Esophagus muscularis mucosa (tissue), 3 donors: ENCODE results near the gene SETD1A.

Source experiments
- CTCF ChIP-seq, 3 experiments: fragments of 200-600 bp in 2 of 3; fragments of 450-650 bp in 1 of 3; sonication (generic) in 2 of 3; IDR thresholded peaks; one replicate each; pipeline ENCODE4 v1.5.1; 2017 to 2019; ENCODE audit warnings: antibody characterized with exemption in 3 of 3, mild to moderate bottlenecking in 2 of 3, moderate library complexity in 1 of 3
- POLR2A ChIP-seq: fragments of 450-650 bp; IDR thresholded peaks from one replicate; pipeline ENCODE4 v1.6.1; 2017; ENCODE audit warnings: antibody characterized with exemption, moderate library complexity, mild to moderate bottlenecking, low read depth
- POLR2AphosphoS5 ChIP-seq, 2 donors: sonication (generic); formaldehyde crosslinking; IDR thresholded peaks; one replicate each; pipeline ENCODE4 v1.6.1; 2017; ENCODE audit warnings: antibody characterized with exemption in 2 of 2

DNA sequence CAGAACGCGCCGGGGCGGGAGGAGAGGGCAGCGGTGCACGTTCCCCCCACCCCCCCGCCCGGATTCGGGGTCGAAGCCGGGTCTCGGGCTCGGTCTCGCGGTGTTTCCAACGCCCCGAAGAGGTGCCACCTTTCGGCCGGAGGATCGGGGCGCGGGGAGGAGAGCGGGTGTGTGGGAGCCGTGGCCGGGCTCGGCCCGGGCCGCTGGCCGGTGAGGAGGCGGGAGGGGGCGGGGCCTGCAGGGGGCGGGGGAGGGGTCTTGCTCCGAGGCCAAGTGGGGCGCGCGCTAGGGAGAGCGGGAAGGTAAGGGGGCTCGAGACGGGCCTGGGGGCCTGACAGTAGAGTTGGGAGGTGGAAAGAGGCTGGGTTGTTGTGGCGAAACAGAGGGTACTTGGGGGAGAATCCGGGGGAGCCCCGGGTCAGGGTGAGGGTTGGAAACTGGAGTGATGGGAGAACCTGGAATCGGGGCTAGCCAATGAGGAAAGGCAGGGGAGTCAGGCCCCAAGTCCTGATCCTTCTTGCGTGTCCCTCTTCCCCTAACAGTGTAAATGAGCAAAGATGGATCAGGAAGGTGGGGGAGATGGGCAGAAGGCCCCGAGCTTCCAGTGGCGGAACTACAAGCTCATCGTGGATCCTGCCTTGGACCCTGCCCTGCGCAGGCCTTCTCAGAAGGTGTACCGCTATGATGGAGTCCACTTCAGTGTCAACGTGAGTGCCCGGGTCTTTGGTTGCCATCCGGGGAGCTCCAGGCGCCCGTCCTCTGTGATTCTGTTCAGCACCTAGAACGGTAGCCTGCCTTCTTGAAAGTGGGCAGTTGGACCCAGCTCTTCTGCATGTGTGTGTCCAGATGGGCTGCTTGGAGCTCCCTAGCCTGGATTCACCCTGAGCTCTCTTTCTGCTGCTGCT is 873 bp downstream of the SETD1A start:
- TF ChIP-seq CTCF (IDR thresholded peaks at IDR 0.05) (no peak), POLR2A (no peak), POLR2AphosphoS5 (IDR thresholded peaks at IDR 0.05) (no peak)
